Panc1 (cell line): ENCODE results near the gene ADCY1. TPM values are rescaled to one million over a fixed set of nuclear protein-coding genes. Genes with fewer than 3 reads are reported as not detected.

Experiments
- ATAC-seq: fragments of 200-7000 bp; cut with Tn5 transposase; 2 replicates; pipeline ENCODE4 v1.9.1; 2020; ENCODE audit warnings: mild to moderate bottlenecking, moderate library complexity
- BruUV-seq: library from RNA; stranded (reverse); fragments of 400-500 nt; replicated peaks from 2 replicates; lab custom pipeline; 2021; lab: Mats Ljungman, UMichigan
- CTCF ChIA-PET: fragments of 300-600 bp; sonication (Branson Sonifier 250); formaldehyde crosslinking; loops from one replicate; lab custom pipeline; 2022; ENCODE audit warnings: antibody characterized with exemption; lab: Charles Lee
- POLR2A ChIA-PET: fragments of 300-600 bp; sonication (Branson Sonifier 250); formaldehyde crosslinking; loops from one replicate; lab custom pipeline; 2022; ENCODE audit warnings: antibody characterized with exemption; lab: Charles Lee
- DNase-seq: peaks from one replicate; pipeline ENCODE4 v3.0.0-alpha.2; 2010; ENCODE audit warnings: low read depth, low spot score
- H3K27ac ChIP-seq: 2 replicates; pipeline ENCODE4 v1.5.1; 2011; ENCODE audit warnings: mild to moderate bottlenecking, low read length, inconsistent platforms
- H3K27me3 ChIP-seq: fragments of 200-500 bp; sonication (Bioruptor generic); 2 replicates; pipeline ENCODE4 v1.6.0; 2014; ENCODE audit warnings: low read length, inconsistent platforms; ENCODE audit not compliant: control insufficient read depth, insufficient read depth
- H3K36me3 ChIP-seq: fragments of 200-500 bp; sonication (Bioruptor generic); 2 replicates; pipeline ENCODE4 v1.5.1; 2014; ENCODE audit warnings: inconsistent platforms, mild to moderate bottlenecking, low read length, moderate library complexity; ENCODE audit not compliant: control insufficient read depth, insufficient read depth
- H3K4me1 ChIP-seq: 2 replicates; pipeline ENCODE4 v1.5.1; 2011; ENCODE audit warnings: inconsistent platforms, mild to moderate bottlenecking, low read length, moderate library complexity; ENCODE audit not compliant: control insufficient read depth, insufficient read depth
- H3K4me3 ChIP-seq, 2 experiments: 2 replicates each; pipeline ENCODE4 v1.5.1; 2011 to 2012; ENCODE audit warnings: low read depth in 2 of 2, low read length in 2 of 2, mild to moderate bottlenecking in 2 of 2, inconsistent platforms in 1 of 2, moderate library complexity in 1 of 2
- H3K9me3 ChIP-seq: fragments of 200-500 bp; sonication (Bioruptor generic); 2 replicates; pipeline ENCODE4 v1.5.1; 2014; ENCODE audit warnings: low read depth, mild to moderate bottlenecking, inconsistent platforms, low read length, moderate library complexity; ENCODE audit not compliant: control insufficient read depth, insufficient read depth
- POLR2AphosphoS5 ChIP-seq: IDR thresholded peaks from 2 replicates; pipeline ENCODE4 v1.6.1; 2012; ENCODE audit warnings: mild to moderate bottlenecking, low read depth, low read length, moderate library complexity
- SIN3A ChIP-seq: IDR thresholded peaks from 2 replicates; pipeline ENCODE4 v1.6.1; 2012; ENCODE audit warnings: low read depth, mild to moderate bottlenecking, low read length, moderate library complexity, borderline replicate concordance; ENCODE audit not compliant: insufficient read depth
- TCF7L2 ChIP-seq: IDR thresholded peaks from 2 replicates; pipeline ENCODE4 v1.6.1; 2011; ENCODE audit warnings: mild to moderate bottlenecking, low read depth, low read length, inconsistent platforms
- in situ Hi-C: cut with HindIII; loops from 2 replicates; pipeline ENCODE4 v1.10.0; 2016; ENCODE audit warnings: low sequenced_read_pairs, low pct_unique_long_range_greater_than_20kb
- intact Hi-C: fragments of 100-400 bp; cut with micrococcal nuclease; formaldehyde crosslinking; loops from one replicate; pipeline ENCODE4 v1.10.0; 2022; ENCODE audit not compliant: unreplicated experiment
- total RNA-seq: library from RNA; stranded (reverse); gene quantifications from one replicate; pipeline ENCODE4 v1.2.1, GENCODE V29; 2021; ENCODE audit not compliant: unreplicated experiment
- TF ChIP-seq, protein P1 (sequence below), 2 experiments: IDR thresholded peaks; 2 replicates each; pipeline ENCODE4 v1.6.1; 2011 to 2012; ENCODE audit warnings: low read depth in 2 of 2, control low read depth in 1 of 2, low read length in 1 of 2, mild to moderate bottlenecking in 1 of 2, moderate library complexity in 1 of 2; ENCODE audit not compliant: insufficient read depth in 1 of 2
- TF ChIP-seq, protein P2 (sequence below): fragments of 450-650 bp; IDR thresholded peaks from 2 replicates; pipeline ENCODE4 v1.5.1; 2017; ENCODE audit warnings: mild to moderate bottlenecking

The ADCY1 gene
- total RNA-seq, 1 experiment from 2014 or later: 2.1 TPM

DNA sequence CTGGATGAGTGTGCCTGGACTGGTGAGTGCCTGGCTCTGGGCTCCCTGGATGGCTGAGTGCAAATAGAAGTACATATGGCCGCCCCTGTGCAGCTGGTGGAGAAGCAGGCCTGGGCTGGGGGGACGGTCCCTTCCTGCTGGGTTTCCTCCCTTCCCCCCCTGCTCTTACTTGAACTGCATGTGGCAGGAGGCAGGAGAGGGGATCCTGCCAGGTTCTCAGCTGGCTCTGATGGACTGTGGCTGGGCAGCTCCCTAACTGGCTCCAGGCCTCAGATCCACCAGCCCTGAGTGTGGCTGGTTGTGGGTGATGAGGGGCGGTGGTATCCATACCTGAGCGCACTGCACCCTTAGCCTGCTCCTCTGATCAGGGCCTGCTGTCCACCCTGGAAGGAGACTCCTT lies 26.9 kb downstream of the ADCY1 start:
- BruUV-seq: no TSS peak
- Histone ChIP-seq H3K27ac (no peak overlapping the region), H3K4me3 (no peak overlapping the region), H3K36me3 (no peaks in the 10 kb centered on the region), H3K4me1 (no peaks in the 10 kb centered on the region), H3K9me3 (no peaks in the 10 kb centered on the region), H3K27me3 (peaks cover 12% of the 10 kb centered on the region; the same call in 1 of the 2 replicates)
- DNase-seq (no peak), ATAC-seq (no peak)
- ChIA-PET POLR2A (no interaction called here), CTCF (no interaction called here)
- intact Hi-C loops (no loop called here), in situ Hi-C loops (no loop called here)
- TF ChIP-seq TCF7L2: no peak
- TF ChIP-seq, protein P1, sequence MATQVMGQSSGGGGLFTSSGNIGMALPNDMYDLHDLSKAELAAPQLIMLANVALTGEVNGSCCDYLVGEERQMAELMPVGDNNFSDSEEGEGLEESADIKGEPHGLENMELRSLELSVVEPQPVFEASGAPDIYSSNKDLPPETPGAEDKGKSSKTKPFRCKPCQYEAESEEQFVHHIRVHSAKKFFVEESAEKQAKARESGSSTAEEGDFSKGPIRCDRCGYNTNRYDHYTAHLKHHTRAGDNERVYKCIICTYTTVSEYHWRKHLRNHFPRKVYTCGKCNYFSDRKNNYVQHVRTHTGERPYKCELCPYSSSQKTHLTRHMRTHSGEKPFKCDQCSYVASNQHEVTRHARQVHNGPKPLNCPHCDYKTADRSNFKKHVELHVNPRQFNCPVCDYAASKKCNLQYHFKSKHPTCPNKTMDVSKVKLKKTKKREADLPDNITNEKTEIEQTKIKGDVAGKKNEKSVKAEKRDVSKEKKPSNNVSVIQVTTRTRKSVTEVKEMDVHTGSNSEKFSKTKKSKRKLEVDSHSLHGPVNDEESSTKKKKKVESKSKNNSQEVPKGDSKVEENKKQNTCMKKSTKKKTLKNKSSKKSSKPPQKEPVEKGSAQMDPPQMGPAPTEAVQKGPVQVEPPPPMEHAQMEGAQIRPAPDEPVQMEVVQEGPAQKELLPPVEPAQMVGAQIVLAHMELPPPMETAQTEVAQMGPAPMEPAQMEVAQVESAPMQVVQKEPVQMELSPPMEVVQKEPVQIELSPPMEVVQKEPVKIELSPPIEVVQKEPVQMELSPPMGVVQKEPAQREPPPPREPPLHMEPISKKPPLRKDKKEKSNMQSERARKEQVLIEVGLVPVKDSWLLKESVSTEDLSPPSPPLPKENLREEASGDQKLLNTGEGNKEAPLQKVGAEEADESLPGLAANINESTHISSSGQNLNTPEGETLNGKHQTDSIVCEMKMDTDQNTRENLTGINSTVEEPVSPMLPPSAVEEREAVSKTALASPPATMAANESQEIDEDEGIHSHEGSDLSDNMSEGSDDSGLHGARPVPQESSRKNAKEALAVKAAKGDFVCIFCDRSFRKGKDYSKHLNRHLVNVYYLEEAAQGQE (IDR thresholded peaks at IDR 0.05; ENCODE audit: insufficient read depth in 1 of 2, low read depth in 2 of 2, low read length in 1 of 2): no peak
- TF ChIP-seq, protein P2, sequence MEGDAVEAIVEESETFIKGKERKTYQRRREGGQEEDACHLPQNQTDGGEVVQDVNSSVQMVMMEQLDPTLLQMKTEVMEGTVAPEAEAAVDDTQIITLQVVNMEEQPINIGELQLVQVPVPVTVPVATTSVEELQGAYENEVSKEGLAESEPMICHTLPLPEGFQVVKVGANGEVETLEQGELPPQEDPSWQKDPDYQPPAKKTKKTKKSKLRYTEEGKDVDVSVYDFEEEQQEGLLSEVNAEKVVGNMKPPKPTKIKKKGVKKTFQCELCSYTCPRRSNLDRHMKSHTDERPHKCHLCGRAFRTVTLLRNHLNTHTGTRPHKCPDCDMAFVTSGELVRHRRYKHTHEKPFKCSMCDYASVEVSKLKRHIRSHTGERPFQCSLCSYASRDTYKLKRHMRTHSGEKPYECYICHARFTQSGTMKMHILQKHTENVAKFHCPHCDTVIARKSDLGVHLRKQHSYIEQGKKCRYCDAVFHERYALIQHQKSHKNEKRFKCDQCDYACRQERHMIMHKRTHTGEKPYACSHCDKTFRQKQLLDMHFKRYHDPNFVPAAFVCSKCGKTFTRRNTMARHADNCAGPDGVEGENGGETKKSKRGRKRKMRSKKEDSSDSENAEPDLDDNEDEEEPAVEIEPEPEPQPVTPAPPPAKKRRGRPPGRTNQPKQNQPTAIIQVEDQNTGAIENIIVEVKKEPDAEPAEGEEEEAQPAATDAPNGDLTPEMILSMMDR: no peak
- TF ChIP-seq SIN3A: no peak
- no peak for TF ChIP-seq POLR2AphosphoS5

DNA sequence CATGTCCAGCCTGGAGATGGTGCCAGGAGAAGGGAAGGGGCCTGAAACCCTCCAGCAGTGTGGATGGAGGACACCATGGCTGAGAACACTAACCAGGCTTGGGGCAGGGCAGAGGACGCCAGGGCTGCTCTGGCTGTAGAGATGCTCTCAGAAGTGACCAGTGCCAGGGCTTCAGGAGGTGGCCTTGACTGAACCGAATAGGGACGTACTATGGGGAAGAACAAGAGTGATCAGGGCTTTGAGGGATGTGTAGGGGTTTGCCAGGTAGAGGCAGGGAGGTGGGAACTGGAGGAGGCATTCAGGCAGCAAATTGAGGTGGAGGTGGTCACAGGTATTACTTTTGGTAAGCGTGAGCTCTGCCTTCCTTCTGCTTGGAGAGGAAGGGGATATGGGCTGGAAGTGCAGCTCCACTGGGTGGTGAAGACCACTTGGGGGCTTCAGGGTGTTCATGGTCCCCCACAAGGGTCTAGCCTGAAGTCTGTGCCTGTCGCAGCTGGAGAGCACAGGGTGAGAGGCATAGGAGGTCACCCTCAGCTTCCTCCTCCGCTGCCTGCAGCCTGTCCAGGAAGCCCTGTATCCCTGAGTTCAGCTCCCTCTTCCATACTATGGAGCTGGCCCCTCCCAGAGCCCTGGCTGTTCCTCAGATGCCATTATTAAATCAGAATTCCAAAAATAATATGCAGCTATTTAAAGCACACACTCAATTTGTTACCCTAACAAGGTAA lies 27.8 kb downstream of the ADCY1 start:
- TF ChIP-seq, protein P2: no peak
- no peak for TF ChIP-seq POLR2AphosphoS5
- Histone ChIP-seq H3K27me3 (peaks cover 10% of the 10 kb centered on the region; the same call in 1 of the 2 replicates), H3K4me3 (no peak overlapping the region), H3K4me1 (no peaks in the 10 kb centered on the region), H3K36me3 (no peaks in the 10 kb centered on the region), H3K27ac (no peak overlapping the region), H3K9me3 (no peaks in the 10 kb centered on the region)
- POLR2A ChIA-PET: no interaction called here
- no TSS peak for BruUV-seq
- no peak for ATAC-seq
- no peak for DNase-seq
- CTCF ChIA-PET: no interaction called here
- in situ Hi-C loops: no loop called here
- intact Hi-C loops: no loop called here
